Measurements from ENCODE around the gene RBM39.

DNA sequence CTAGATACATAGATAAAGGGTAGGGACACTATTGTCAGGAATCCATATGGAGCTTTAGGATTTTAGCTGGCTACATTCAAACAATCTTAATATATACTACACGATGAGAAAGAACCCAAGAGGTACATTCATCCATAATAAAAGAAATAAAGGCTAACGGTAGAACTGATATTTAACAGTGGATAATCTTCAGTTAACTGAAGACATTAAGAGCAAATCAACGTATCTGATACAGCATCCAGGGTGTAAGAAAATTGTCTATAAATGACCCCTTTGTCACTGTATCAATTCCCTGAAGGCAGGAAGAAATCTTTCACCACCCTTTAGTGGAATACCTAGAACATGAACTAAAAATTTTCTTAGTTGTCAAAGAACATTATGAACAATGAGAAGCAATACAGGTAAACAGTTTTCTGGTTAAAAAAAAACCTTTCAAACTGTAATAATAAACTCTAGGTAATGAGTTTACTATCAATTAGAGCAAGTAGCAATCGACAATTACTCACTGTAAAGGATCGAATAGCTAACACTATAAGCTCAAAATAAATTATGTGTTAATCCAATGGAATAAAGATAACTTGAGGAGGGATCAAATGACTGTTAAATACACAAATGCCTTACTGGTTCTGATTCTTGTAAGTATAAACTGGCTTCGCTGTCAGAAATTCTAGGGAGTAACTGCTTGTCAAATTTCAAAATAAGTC lies 31.0 kb downstream of the RBM39 start:
- TF ChIP-seq CTCF (IDR thresholded peaks at IDR 0.05) (no peak), POLR2A (IDR thresholded peaks at IDR 0.05) (no peak)
